Measurements from ENCODE around the gene PTHLH. TPM values are rescaled to one million over a fixed set of nuclear protein-coding genes. Genes with fewer than 3 reads are reported as not detected.

The PTHLH gene
- total and polyA plus RNA-seq, 10 of the 15 experiments (the other 5 are each of a cell fraction or from before 2014, with no cell fraction given) = 0.08 to 0.12 TPM; not detected in 8

DNA sequence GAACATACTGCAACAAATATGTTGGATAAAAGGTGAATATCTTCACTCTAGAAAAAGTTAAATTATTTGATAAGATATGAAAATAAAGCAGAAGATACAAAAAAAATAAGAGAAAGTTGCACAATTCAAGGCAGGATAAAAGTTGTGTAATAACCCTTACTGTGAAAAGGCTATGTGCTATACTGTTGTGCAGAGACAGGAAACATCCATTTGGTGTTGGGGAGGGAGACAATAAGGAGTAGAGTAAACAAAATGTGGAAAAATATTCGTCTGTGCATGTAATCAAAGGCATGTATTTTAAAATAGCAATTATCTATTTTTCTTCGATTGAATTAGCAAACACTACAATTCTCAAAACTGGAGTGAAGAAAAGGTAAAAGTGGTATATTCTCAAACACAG is 34.8 kb downstream of the PTHLH start:
- no peaks in the 10 kb centered on the region for H3K79me2 ChIP-seq (ENCODE audit: control insufficient read depth, insufficient read depth, low read length)
- no peaks in the 10 kb centered on the region for H4K20me1 ChIP-seq (ENCODE audit: control insufficient read depth, insufficient read depth)
- no peak overlapping the region for H3K27ac ChIP-seq (ENCODE audit: control insufficient read depth, insufficient read depth)
- ChIA-PET POLR2A (no interaction called here), SMC1A (ENCODE audit: uncharacterized antibody, unreplicated experiment) (interaction anchor here (1.1 kb wide), 1 partner anchor 203 kb away, joined by 3 read pairs; no protein-coding TSS in a partner anchor), RAD21 (ENCODE audit: unreplicated experiment) (no interaction called here), CTCF (interaction anchor here (1.3 to 7.3 kb wide), 3 partner anchors 45 to 203 kb away, joined by 5 to 101 read pairs (median 6); no protein-coding TSS in a partner anchor)
- H3K27me3 ChIP-seq (replicated peaks in 1 of 2; ENCODE audit: control insufficient read depth in 2 of 2, insufficient read depth in 2 of 2, low read length in 1 of 2) = no peaks in the 10 kb centered on the region
- DNase-seq (ENCODE audit: low read depth, low spot score) = no peak
- 29% methylated on average over 2 of the region's 2 CpGs for WGBS (ENCODE audit: insufficient coverage, insufficient replicate concordance, low lambda C conversion rate, missing lambda C conversion rate)
- no peak overlapping the region for H2AFZ ChIP-seq (ENCODE audit: control insufficient read depth, low read depth, low read length)
- no TSS peak for BruUV-seq (replicated peaks)
- no peak overlapping the region for H3K4me3 ChIP-seq
- no peak overlapping the region for H3K4me2 ChIP-seq (ENCODE audit: control insufficient read depth, insufficient read depth)
- no peaks in the 10 kb centered on the region for H3K36me3 ChIP-seq (ENCODE audit: control insufficient read depth in 2 of 2, insufficient read depth in 2 of 2, low read length in 1 of 2)
- H3K4me1 ChIP-seq (ENCODE audit: control insufficient read depth, insufficient read depth, low read length) = no peaks in the 10 kb centered on the region
- in situ Hi-C loops (cut with MboI) = no loop called here
- intact Hi-C loops (cut with micrococcal nuclease; ENCODE audit: unreplicated experiment) = no loop called here
- no peaks in the 10 kb centered on the region for H3K9me3 ChIP-seq (replicated peaks; ENCODE audit: control insufficient read depth, insufficient read depth, low read length)
- FAIRE-seq = no peak
- no peak overlapping the region for H3K9ac ChIP-seq (ENCODE audit: control insufficient read depth, insufficient read depth, low read length)
- TF ChIP-seq NR2C2 (IDR thresholded peaks at IDR 0.05; ENCODE audit: borderline replicate concordance, control insufficient read depth, insufficient read length, low read depth) (no peak), NFXL1 (IDR thresholded peaks at IDR 0.05; ENCODE audit: borderline replicate concordance) (no peak), NFYB (IDR thresholded peaks at IDR 0.05; ENCODE audit: insufficient read depth, low read depth, low read length) (no peak), NFIC (IDR thresholded peaks at IDR 0.05; ENCODE audit: low read depth, low read length) (no peak), NFYA (IDR thresholded peaks at IDR 0.05; ENCODE audit: borderline replicate concordance, low read depth, low read length) (no peak), TBL1XR1 (IDR thresholded peaks at IDR 0.05; ENCODE audit: low read depth, low read length) (no peak), DPF2 (IDR thresholded peaks at IDR 0.05) (no peak), EGR1 (IDR thresholded peaks at IDR 0.05; ENCODE audit: borderline replicate concordance in 1 of 2, low read depth in 2 of 2, low read length in 2 of 2) (no peak), ZNF384 (IDR thresholded peaks at IDR 0.05; ENCODE audit: borderline replicate concordance, low read depth, low read length) (no peak), IKZF2 (IDR thresholded peaks at IDR 0.05) (no peak), IKZF1 (conservative IDR thresholded peaks at IDR 0.05) (no peak), MTA2 (IDR thresholded peaks at IDR 0.05; ENCODE audit: low read depth) (no peak), NR2C1 (IDR thresholded peaks at IDR 0.05) (no peak), YY1 (IDR thresholded peaks at IDR 0.05; ENCODE audit: low read depth, low read length) (no peak), GABPA (IDR thresholded peaks at IDR 0.05; ENCODE audit: low read depth) (no peak), STAT1 (conservative IDR thresholded peaks at IDR 0.05) (no peak), SUZ12 (IDR thresholded peaks at IDR 0.05; ENCODE audit: unreplicated experiment) (no peak), JUND (IDR thresholded peaks at IDR 0.05; ENCODE audit: low read depth, low read length) (no peak), EP300 (IDR thresholded peaks at IDR 0.05; ENCODE audit: borderline replicate concordance in 1 of 2, control insufficient read depth in 1 of 2, low read depth in 2 of 2, low read length in 2 of 2) (no peak)
- TF ChIP-seq, protein P1, sequence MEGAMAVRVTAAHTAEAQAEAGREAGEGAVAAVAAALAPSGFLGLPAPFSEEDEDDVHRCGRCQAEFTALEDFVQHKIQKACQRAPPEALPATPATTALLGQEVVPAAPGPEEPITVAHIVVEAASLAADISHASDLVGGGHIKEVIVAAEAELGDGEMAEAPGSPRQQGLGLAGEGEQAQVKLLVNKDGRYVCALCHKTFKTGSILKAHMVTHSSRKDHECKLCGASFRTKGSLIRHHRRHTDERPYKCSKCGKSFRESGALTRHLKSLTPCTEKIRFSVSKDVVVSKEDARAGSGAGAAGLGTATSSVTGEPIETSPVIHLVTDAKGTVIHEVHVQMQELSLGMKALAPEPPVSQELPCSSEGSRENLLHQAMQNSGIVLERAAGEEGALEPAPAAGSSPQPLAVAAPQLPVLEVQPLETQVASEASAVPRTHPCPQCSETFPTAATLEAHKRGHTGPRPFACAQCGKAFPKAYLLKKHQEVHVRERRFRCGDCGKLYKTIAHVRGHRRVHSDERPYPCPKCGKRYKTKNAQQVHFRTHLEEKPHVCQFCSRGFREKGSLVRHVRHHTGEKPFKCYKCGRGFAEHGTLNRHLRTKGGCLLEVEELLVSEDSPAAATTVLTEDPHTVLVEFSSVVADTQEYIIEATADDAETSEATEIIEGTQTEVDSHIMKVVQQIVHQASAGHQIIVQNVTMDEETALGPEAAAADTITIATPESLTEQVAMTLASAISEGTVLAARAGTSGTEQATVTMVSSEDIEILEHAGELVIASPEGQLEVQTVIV (IDR thresholded peaks at IDR 0.05; ENCODE audit: borderline replicate concordance, partially characterized antibody) = no peak
- ATAC-seq = no peak

All from GM12878 (cell line).